IMR-90 (cell line): ENCODE data around the gene LMBR1L. TPM values are rescaled to one million over a fixed set of nuclear protein-coding genes. Genes with fewer than 3 reads are reported as not detected.
A peak's percentile ranks its signal among the peaks of the same experiment; 100 is the strongest.

Source experiments
- ATAC-seq: fragments of 200-7000 bp; cut with Tn5 transposase; 2 replicates; pipeline ENCODE4 v1.9.1; 2020; ENCODE audit warnings: low read depth, mild to moderate bottlenecking, moderate library complexity
- BruUV-seq: library from RNA; stranded (reverse); fragments of 400-500 nt; replicated peaks from 2 replicates; lab custom pipeline; 2021; lab: Mats Ljungman, UMichigan
- CTCF ChIA-PET: fragments of 300-600 bp; formaldehyde crosslinking; extraction: SDS; loops from one replicate; lab custom pipeline; 2021; ENCODE audit warnings: antibody characterized with exemption; lab: Yijun Ruan, JAX
- POLR2A ChIA-PET: fragments of 300-600 bp; sonication (Branson Sonifier 250); formaldehyde crosslinking; loops from one replicate; lab custom pipeline; 2022; ENCODE audit warnings: antibody characterized with exemption; ENCODE audit not compliant: unreplicated experiment; lab: Charles Lee
- DNase-seq: peaks from one replicate; pipeline ENCODE4 v3.0.0; 2013
- H2AFZ ChIP-seq: replicated peaks from 2 replicates; pipeline ENCODE3; 2013; ENCODE audit warnings: low read length, mild to moderate bottlenecking; ENCODE audit not compliant: poor library complexity
- H2AK5ac ChIP-seq: 2 replicates; pipeline ENCODE4 v1.6.1; 2013; ENCODE audit warnings: low read depth, low read length, inconsistent platforms
- H2AK9ac ChIP-seq: replicated peaks from 2 replicates; pipeline ENCODE3; 2013; ENCODE audit warnings: mild to moderate bottlenecking, low read depth, low read length, moderate library complexity; ENCODE audit not compliant: poor library complexity
- H2BK120ac ChIP-seq: 2 replicates; pipeline ENCODE4 v1.6.1; 2013; ENCODE audit warnings: low read depth, low read length, inconsistent platforms
- H2BK15ac ChIP-seq: 3 replicates; pipeline ENCODE4 v1.6.1; 2013; ENCODE audit warnings: low read depth, low read length, inconsistent platforms
- H2BK20ac ChIP-seq: 2 replicates; pipeline ENCODE4 v1.6.1; 2013; ENCODE audit warnings: low read depth, mild to moderate bottlenecking, inconsistent platforms, low read length, moderate library complexity
- H2BK5ac ChIP-seq: 2 replicates; pipeline ENCODE4 v1.6.1; 2013; ENCODE audit warnings: mild to moderate bottlenecking, low read depth, low read length, inconsistent platforms; ENCODE audit not compliant: poor library complexity, severe bottlenecking
- H3K14ac ChIP-seq: replicated peaks from 2 replicates; pipeline ENCODE4 v1.6.1; 2013; ENCODE audit warnings: low read depth, low read length, inconsistent platforms
- H3K18ac ChIP-seq: 2 replicates; pipeline ENCODE4 v1.6.1; 2013; ENCODE audit warnings: low read depth, low read length, control low read depth
- H3K23ac ChIP-seq: 2 replicates; pipeline ENCODE4 v1.6.1; 2013; ENCODE audit warnings: low read depth, low read length, inconsistent platforms
- H3K27ac ChIP-seq: 2 replicates; pipeline ENCODE4 v1.5.1; 2013; ENCODE audit warnings: mild to moderate bottlenecking, control low read depth, low read length; ENCODE audit not compliant: insufficient read depth
- H3K27me3 ChIP-seq: 2 replicates; pipeline ENCODE4 v1.6.1; 2013; ENCODE audit warnings: low read length; ENCODE audit not compliant: control insufficient read depth, insufficient read depth
- H3K36me3 ChIP-seq: 2 replicates; pipeline ENCODE4 v1.6.1; 2013; ENCODE audit warnings: low read length, mixed read lengths; ENCODE audit not compliant: control insufficient read depth, insufficient read depth
- H3K4ac ChIP-seq: 2 replicates; pipeline ENCODE4 v1.6.1; 2013; ENCODE audit warnings: low read depth, low read length, inconsistent platforms
- H3K4me1 ChIP-seq: 2 replicates; pipeline ENCODE4 v1.6.1; 2013; ENCODE audit warnings: low read length, mixed read lengths; ENCODE audit not compliant: control insufficient read depth, insufficient read depth
- H3K4me2 ChIP-seq: 2 replicates; pipeline ENCODE4 v1.6.1; 2013; ENCODE audit warnings: low read depth, mild to moderate bottlenecking, control low read depth, low read length, moderate library complexity
- H3K4me3 ChIP-seq: 2 replicates; pipeline ENCODE4 v1.5.1; 2013; ENCODE audit warnings: low read depth, mild to moderate bottlenecking, control low read depth, low read length, moderate library complexity; ENCODE audit not compliant: insufficient read depth
- H3K56ac ChIP-seq: 2 replicates; pipeline ENCODE4 v1.6.1; 2013; ENCODE audit warnings: low read length, inconsistent platforms; ENCODE audit not compliant: insufficient read depth; ENCODE audit errors: extremely low read depth
- H3K79me1 ChIP-seq, 2 experiments: 2 replicates each; pipeline ENCODE4 v1.6.1; 2013; ENCODE audit warnings: low read length in 2 of 2, inconsistent platforms in 1 of 2, low read depth in 1 of 2
- H3K9ac ChIP-seq: 2 replicates; pipeline ENCODE4 v1.6.1; 2013; ENCODE audit warnings: low read depth, low read length, control low read depth
- H3K9me1 ChIP-seq: 2 replicates; pipeline ENCODE4 v1.6.1; 2013; ENCODE audit warnings: low read length, inconsistent platforms; ENCODE audit not compliant: insufficient read depth
- H3K9me3 ChIP-seq: 2 replicates; pipeline ENCODE4 v1.6.1; 2013; ENCODE audit warnings: low read length; ENCODE audit not compliant: control insufficient read depth, insufficient read depth
- H4K20me1 ChIP-seq: 2 replicates; pipeline ENCODE4 v1.6.1; 2013; ENCODE audit warnings: low read length, inconsistent platforms; ENCODE audit not compliant: insufficient read depth
- H4K5ac ChIP-seq: 2 replicates; pipeline ENCODE4 v1.6.1; 2013; ENCODE audit warnings: mild to moderate bottlenecking, low read depth, low read length, control low read depth
- H4K8ac ChIP-seq, 2 experiments: 2 replicates each; pipeline ENCODE4 v1.6.1; 2013; ENCODE audit warnings: low read depth in 2 of 2, low read length in 2 of 2, control low read depth in 1 of 2, inconsistent platforms in 1 of 2
- H4K91ac ChIP-seq: 2 replicates; pipeline ENCODE4 v1.6.1; 2013; ENCODE audit warnings: low read depth, low read length, inconsistent platforms; ENCODE audit not compliant: insufficient read depth
- BHLHE40 ChIP-seq: fragments of 150-350 bp; IDR thresholded peaks from 2 replicates; pipeline ENCODE4 v1.6.1; 2016; ENCODE audit warnings: mild to moderate bottlenecking, low read depth, low read length
- CEBPB ChIP-seq: IDR thresholded peaks from 2 replicates; pipeline ENCODE4 v1.6.1; 2012; ENCODE audit warnings: low read depth, low read length, improper control_type of control experiment
- CHD1 ChIP-seq: IDR thresholded peaks from 2 replicates; pipeline ENCODE4 v1.6.1; 2012; ENCODE audit warnings: low read depth, low read length, improper control_type of control experiment
- FOS ChIP-seq: fragments of 150-350 bp; IDR thresholded peaks from 2 replicates; pipeline ENCODE4 v1.6.1; 2016; ENCODE audit warnings: low read depth, low read length
- MAFK ChIP-seq: IDR thresholded peaks from 2 replicates; pipeline ENCODE4 v1.6.1; 2012; ENCODE audit warnings: low read depth, low read length, improper control_type of control experiment
- MAZ ChIP-seq: IDR thresholded peaks from 2 replicates; pipeline ENCODE4 v1.6.1; 2012; ENCODE audit warnings: low read depth, mild to moderate bottlenecking, low read length, improper control_type of control experiment, moderate library complexity, borderline replicate concordance
- NFE2L2 ChIP-seq: fragments of 150-350 bp; IDR thresholded peaks from 2 replicates; pipeline ENCODE4 v1.6.1; 2016; ENCODE audit warnings: low read depth, mild to moderate bottlenecking, low read length
- POLR2A ChIP-seq: IDR thresholded peaks from 2 replicates; pipeline ENCODE4 v1.6.1; 2012; ENCODE audit warnings: mild to moderate bottlenecking, low read depth, low read length
- RAD21 ChIP-seq: IDR thresholded peaks from 2 replicates; pipeline ENCODE4 v1.6.1; 2012; ENCODE audit warnings: low read length, improper control_type of control experiment
- RCOR1 ChIP-seq: IDR thresholded peaks from 2 replicates; pipeline ENCODE4 v1.6.1; 2012; ENCODE audit warnings: mild to moderate bottlenecking, low read length, improper control_type of control experiment; ENCODE audit not compliant: insufficient replicate concordance
- SMC3 ChIP-seq: fragments of 150-350 bp; IDR thresholded peaks from 2 replicates; pipeline ENCODE4 v1.6.1; 2016; ENCODE audit warnings: low read depth, mild to moderate bottlenecking, antibody characterized with exemption, low read length, moderate library complexity
- WGBS, 2 experiments: methylation state at CpG; one replicate each; pipeline versions ENCODE4 v1.1.5 to v1.1.7; 2013; ENCODE audit warnings: missing lambda C conversion rate in 2 of 2; ENCODE audit not compliant: insufficient read length in 1 of 2; ENCODE audit errors: extremely low coverage in 2 of 2; 5-methylcytosine and 5-hydroxymethylcytosine counted together
- dilution Hi-C: fragments of 300-500 bp; cut with HindIII; formaldehyde crosslinking; loops from one replicate; pipeline ENCODE4 v1.14.3; 2018; ENCODE audit warnings: low sequenced_read_pairs; ENCODE audit not compliant: unreplicated experiment
- in situ Hi-C: fragments of 300-500 bp; cut with MboI; formaldehyde crosslinking; loops from 3 replicates; pipeline ENCODE4 v1.14.3; 2019; ENCODE audit warnings: low sequenced_read_pairs, inconsistent platforms, mixed read lengths
- intact Hi-C: fragments of 100-400 bp; cut with micrococcal nuclease; formaldehyde crosslinking; loops from 2 replicates; pipeline ENCODE4 v1.10.0; 2022
- polyA plus RNA-seq, 3 experiments: library from polyadenylated mRNA; depleted of rRNA; stranded (reverse); fragments of >200 nt; gene quantifications; 2 replicates each; pipeline ENCODE4 v1.2.3, GENCODE V29; 2012; ENCODE audit warnings: low replicate concordance in 1 of 3
- total RNA-seq: library from RNA; depleted of rRNA; stranded (reverse); fragments of >200 nt; gene quantifications from 2 replicates; pipeline ENCODE4 v1.2.3, GENCODE V29; 2012
- TF ChIP-seq, protein P1 (sequence below): conservative IDR thresholded peaks from 2 replicates; pipeline ENCODE4 v1.5.1; 2012; ENCODE audit warnings: mild to moderate bottlenecking, low read depth, low read length, improper control_type of control experiment
- TF ChIP-seq, protein P2 (sequence below): fragments of 150-350 bp; IDR thresholded peaks from 2 replicates; pipeline ENCODE4 v1.6.1; 2016; ENCODE audit warnings: low read depth, mild to moderate bottlenecking, low read length, moderate library complexity, borderline replicate concordance
- TF ChIP-seq, protein P3 (sequence below): fragments of 150-350 bp; IDR thresholded peaks from 2 replicates; pipeline ENCODE4 v1.6.1; 2017; ENCODE audit warnings: mild to moderate bottlenecking, antibody characterized with exemption, low read length, low read depth

Gene LMBR1L
- total and polyA plus RNA-seq, 2 of the 4 experiments (the other 2 are of a cell fraction), result 33.0 to 44.6 TPM

GRCh38 chr12:49050507-49051372, 59.9 kb downstream of the LMBR1L start:
- 90% methylated on average over 2 of the region's 13 CpGs; no CpG with 5 or more reads in 1 of the 2 experiments for WGBS, 2 experiments
- Histone ChIP-seq H3K36me3 (peaks cover 86% of the 10 kb centered on the region), H2AFZ (no peak overlapping the region), H4K8ac (no peak overlapping the region), H2BK20ac (no peak overlapping the region), H2BK5ac (peak overlapping the region; percentile 68), H4K91ac (no peak overlapping the region), H3K4me1 (peaks cover 7% of the 10 kb centered on the region), H3K4me3 (no peak overlapping the region), H3K9ac (no peak overlapping the region), H3K14ac (no peak overlapping the region; the same call in 1 of the 2 replicates), H2BK120ac (no peak overlapping the region), H4K5ac (no peak overlapping the region), H3K56ac (no peak overlapping the region), H2BK15ac (no peak overlapping the region), H3K4ac (no peak overlapping the region; the same call in 1 of the 2 replicates), H3K9me1 (peaks cover 21% of the 10 kb centered on the region), H3K79me1 (peaks cover 49 to 89% of the 10 kb centered on the region in 2 experiments), H3K4me2 (no peak overlapping the region), H2AK5ac (0 out of 2 replicates have a peak overlapping the region, but pooled peaks have one; percentile 58), H3K18ac (no peak overlapping the region), H3K27ac (no peak overlapping the region), H3K9me3 (no peaks in the 10 kb centered on the region), H2AK9ac (peak overlapping the region; percentile 34), H3K27me3 (no peaks in the 10 kb centered on the region), H4K20me1 (peaks cover 83% of the 10 kb centered on the region), H3K23ac (0 out of 2 replicates have a peak overlapping the region, but pooled peaks have one; percentile 67)
- dilution Hi-C loops, result no loop called here
- ATAC-seq (no peak), DNase-seq (no peak)
- intact Hi-C loops, result no loop called here
- ChIA-PET CTCF (no interaction called here), POLR2A (no interaction called here)
- in situ Hi-C loops, result no loop called here
- TF ChIP-seq, protein P1, sequence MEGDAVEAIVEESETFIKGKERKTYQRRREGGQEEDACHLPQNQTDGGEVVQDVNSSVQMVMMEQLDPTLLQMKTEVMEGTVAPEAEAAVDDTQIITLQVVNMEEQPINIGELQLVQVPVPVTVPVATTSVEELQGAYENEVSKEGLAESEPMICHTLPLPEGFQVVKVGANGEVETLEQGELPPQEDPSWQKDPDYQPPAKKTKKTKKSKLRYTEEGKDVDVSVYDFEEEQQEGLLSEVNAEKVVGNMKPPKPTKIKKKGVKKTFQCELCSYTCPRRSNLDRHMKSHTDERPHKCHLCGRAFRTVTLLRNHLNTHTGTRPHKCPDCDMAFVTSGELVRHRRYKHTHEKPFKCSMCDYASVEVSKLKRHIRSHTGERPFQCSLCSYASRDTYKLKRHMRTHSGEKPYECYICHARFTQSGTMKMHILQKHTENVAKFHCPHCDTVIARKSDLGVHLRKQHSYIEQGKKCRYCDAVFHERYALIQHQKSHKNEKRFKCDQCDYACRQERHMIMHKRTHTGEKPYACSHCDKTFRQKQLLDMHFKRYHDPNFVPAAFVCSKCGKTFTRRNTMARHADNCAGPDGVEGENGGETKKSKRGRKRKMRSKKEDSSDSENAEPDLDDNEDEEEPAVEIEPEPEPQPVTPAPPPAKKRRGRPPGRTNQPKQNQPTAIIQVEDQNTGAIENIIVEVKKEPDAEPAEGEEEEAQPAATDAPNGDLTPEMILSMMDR, result no peak
- TF ChIP-seq MAZ, result no peak
- TF ChIP-seq RCOR1, result no peak
- no peak for TF ChIP-seq NFE2L2
- no peak for TF ChIP-seq BHLHE40
- TF ChIP-seq MAFK, result no peak
- TF ChIP-seq SMC3, result no peak
- TF ChIP-seq POLR2A, result no peak
- TF ChIP-seq FOS, result no peak
- TF ChIP-seq RAD21, result no peak
- TF ChIP-seq, protein P2, sequence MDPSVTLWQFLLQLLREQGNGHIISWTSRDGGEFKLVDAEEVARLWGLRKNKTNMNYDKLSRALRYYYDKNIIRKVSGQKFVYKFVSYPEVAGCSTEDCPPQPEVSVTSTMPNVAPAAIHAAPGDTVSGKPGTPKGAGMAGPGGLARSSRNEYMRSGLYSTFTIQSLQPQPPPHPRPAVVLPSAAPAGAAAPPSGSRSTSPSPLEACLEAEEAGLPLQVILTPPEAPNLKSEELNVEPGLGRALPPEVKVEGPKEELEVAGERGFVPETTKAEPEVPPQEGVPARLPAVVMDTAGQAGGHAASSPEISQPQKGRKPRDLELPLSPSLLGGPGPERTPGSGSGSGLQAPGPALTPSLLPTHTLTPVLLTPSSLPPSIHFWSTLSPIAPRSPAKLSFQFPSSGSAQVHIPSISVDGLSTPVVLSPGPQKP, result no peak
- TF ChIP-seq CHD1, result no peak
- TF ChIP-seq, protein P3, sequence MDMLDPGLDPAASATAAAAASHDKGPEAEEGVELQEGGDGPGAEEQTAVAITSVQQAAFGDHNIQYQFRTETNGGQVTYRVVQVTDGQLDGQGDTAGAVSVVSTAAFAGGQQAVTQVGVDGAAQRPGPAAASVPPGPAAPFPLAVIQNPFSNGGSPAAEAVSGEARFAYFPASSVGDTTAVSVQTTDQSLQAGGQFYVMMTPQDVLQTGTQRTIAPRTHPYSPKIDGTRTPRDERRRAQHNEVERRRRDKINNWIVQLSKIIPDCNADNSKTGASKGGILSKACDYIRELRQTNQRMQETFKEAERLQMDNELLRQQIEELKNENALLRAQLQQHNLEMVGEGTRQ, result no peak
- TF ChIP-seq CEBPB, result no peak
- BruUV-seq, result TSS peak; percentile 53
